ENCODE data around the gene MMP25.
"Not testable (repeated sequence)": the region's sequence is repeated elsewhere in the genome, so short reads cannot be mapped to it uniquely, and the experiment has no call there.

MMP25 gene

DNA sequence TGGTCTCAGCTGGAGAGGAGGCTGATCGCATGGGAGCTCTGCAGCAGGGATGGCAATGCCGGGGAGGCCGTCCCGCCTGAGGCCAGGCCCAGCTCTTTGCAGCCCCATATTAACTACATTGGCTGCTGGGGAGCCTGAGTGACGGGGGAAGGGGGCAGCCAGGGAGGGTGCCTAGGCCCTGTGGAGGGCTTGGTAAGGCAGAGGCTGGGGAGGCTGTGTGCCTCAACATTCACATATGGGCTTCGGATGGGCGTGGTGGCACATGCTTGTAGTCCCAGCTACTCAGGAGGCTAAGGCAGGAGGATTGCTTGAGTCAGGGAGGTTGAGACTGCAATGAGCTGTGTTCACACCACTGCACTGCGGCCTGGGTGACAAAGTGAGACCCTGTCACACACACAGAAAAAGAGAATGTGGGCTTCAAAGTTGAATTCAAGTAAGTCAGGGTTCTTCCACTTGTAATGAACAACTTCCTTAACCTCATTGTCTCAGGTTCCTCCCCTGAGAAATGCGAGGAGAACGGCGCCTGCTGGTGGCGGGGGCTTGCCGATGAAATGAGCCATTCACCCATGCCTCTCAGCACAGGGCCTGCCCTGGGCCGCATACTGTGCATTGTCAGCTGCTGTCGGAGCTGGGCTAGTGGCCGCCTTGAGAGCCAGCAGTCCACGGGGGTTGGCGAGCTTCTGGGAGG, 26.4 kb downstream of the MMP25 start:
- not testable (repeated sequence) for DNase-seq (ENCODE audit: low read depth)

DNA sequence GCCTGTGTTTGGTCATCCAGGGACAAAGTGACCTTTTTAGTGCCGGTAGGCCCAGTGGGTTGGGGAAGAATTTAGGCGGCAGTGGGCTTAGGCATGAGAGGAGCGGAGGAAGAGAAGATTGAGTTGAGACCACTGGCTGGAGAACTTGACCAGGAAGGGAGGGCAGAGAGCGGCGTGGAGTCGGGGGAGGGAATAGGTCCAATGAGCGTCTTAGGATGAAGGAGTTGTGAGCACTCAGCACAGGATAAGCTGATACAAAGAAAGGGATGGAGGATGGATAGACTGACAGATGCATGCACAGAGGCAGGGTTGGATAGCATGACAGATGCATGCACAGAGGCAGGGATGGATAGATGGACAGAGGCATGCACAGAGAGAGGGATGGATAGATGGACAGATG, 27.1 kb downstream of the MMP25 start:
- no peak for DNase-seq (ENCODE audit: low read depth)

DNA sequence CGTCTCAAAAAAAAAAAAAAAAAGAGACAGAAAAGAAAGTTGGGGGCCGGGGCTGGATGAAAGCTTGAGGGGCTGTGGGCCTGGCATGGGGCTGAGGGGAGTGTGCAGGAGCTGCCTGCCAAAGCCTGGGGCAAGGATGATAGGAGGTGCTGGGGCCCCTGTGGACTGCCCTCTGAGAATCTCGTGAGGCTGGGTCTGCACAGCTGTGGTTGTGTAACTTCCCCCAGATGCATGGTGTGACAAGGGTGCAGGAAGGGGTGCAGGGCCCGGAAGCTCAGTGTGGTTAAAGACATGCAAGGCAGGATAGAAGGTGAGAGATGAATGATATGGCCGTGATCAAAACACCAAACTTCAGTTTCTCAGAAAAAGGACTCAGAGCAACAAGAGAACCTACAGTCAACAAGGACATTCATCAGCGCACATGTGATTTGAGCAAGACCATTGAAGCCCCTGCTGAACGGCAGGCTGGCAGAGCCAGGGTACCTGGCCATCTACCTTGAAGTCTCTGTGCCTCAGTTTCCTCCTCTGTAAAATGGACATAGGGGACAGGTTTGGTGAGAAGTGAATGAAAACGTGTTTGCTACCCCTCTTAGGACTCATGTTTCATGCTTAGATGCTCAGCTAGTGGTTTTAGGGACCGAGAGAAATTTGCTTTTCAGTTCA, 28.6 kb downstream of the MMP25 start:
- DNase-seq (ENCODE audit: low read depth) = no peak

DNA sequence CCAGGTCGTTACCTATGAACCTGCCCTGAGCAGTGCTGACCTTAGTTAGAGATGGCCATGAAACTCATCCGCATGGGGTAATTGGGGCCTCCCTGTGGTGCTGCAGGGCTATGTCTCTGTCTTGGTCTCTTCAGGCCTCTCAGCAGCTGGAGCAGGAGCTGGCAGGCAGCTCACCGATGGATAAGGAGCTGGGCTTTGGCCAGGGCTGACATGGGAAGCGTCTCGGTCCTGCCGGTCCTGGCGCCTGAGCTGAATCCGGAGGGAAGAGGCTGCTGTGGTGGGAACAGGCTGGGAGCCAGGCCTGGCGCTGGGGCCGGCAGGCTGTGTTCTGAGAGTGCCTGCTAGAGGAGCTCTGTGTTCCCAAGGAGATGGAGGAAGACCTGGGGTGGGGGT, 29.2 kb downstream of the MMP25 start:
- DNase-seq (ENCODE audit: low read depth) = no peak

DNA sequence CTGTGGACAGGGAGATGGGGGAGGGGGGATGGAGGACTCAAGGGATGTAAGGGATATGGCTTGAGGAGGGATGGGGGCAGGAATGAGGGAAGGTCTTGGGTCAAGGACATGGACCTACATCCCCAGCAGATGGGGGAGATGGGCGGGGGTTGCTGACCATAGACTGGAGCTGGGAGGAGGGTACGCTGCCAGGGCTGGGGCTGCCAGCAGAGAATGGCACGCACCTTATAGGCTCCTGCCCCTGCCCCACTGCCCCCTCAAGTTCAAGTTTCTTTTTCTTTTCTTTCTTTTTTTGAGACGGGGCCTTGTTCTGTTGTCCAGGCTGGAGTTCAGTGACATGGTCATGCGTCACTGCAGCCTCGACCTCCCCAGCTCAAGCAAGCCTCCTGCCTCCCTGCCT, 29.6 kb downstream of the MMP25 start:
- not testable (repeated sequence) for DNase-seq (ENCODE audit: low read depth)

DNA sequence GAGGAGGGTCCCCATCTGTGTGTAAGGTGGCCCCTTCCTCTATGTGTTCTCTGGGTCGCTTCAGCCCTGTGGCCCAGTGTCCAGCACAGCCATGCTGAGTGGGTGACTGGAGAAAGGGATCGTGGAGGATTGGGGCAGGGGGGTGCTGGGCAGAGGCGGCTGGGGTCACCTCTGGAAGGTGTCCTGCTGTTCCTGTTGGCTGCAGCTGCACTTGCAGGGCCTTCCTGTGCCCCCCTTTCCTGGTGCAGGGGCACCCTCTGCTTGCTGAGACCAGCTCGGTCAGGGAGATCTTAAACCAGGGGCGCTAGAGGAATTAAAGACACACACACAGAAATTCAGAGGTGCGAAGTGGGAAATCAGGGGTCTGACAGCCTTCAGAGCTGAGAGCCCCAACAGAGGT, 30.2 kb downstream of the MMP25 start:
- DNase-seq (ENCODE audit: low read depth) = no peak

DNA sequence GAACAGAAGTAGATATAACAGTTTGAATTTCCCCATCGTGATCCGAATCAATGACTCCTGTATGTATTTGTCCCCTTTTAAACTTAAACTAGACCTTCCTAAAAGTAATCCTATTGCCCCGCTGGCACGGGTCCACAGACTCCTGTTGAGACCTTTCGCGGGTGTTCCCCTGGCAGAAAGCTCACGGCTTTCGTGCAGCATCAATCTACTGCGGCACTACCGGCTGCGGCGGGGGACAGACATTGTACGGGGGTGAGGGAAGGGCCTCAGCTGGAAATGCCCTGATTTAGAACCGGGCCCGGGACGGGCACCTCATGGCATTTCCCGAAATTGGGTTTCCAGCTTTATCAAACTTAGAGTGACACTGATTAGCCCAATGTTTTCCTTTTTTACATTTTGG, 33.7 kb downstream of the MMP25 start:
- no peak for DNase-seq (ENCODE audit: low read depth)

DNA sequence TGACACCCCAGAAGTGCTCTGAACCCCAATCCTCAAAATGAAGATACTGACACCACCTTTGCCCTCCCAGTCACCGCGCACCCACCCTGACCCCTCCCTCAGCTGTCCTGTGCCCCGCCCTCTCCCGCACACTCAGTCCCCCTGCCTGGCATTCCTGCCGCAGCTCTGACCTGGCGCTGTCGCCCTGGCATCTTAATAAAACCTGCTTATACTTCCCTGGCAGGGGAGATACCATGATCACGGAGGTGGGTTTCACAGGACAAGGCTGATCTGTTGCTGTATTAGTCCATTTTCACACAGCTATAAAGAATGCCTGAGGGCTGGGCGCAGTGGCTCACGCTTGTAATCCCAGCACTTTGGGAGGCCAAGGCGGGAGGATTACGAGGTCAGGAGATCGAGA, 35.6 kb downstream of the MMP25 start:
- not testable (repeated sequence) for DNase-seq (ENCODE audit: low read depth)

DNA sequence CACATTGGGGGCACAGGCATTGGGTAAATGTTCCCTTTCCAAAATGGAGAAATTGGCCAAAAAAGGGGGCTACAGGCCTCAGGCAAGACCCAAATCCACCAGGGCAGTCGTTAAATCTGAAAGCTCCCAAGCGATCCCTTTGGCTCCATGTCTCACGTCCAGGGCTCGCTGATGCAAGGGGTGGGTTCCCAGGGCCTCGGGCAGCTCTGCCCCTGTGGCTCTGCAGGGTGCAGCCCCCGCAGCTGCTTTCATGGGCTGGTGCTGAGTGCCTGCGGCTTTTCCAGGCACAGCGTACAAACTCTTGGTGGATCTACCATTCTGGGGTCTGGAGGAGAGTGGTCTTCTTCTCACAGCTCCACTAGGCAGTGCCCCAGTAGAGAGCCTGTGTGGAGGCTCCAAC, 37.0 kb downstream of the MMP25 start:
- DNase-seq (ENCODE audit: low read depth) = not testable (repeated sequence)

DNA sequence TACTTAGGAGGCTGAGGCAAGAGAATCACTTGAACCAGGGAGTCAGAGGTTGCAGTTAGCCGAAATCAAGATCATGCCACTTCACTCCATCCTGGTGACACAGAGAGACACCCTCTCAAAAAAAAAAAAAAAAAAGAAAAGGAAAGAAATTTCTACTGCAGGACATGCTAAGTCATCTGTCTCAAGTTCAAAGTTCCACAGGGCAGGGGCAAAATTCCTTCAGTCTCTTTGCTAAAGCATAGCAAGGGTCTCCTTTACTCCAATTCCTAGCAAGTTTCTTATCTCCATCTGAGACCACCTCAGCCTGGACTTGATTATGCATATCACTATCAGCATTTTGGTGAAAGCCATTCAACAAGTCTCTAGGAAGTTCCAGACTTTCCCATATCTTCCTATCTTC, 38.1 kb downstream of the MMP25 start:
- DNase-seq (ENCODE audit: low read depth) = no peak

DNA sequence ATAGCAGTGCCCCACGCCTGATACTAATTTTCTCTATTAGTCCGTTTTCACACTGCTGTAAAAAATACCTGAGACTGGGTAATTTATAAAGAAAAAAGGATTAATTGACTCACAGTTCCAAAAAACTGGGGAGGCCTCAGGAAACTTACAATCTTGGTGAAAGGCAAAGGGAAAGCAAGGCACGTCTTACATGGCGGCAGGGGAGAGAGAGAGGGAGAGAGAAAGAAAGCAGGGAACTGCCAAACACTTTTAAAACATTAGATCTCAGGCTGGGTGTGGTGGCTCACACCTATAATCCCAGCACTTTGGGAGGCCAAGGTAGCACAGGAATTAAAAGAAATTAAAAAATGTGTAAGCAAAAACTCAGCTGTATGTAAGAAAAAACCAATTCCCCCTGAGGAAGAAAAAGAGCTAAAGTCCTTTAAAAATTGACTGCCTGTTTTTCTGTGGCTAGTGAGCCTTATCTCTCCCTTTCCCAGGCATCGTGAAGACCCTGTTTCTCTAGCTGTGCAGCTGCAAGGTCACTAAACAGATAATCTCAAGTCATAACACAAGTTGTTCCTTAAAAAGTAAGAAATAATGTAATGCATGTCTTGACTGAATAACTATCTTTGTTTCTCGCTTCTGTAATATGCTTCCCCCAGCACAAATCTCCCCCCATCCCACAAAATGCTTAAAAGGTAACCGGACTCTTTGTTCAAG, 38.8 kb downstream of the MMP25 start:
- DNase-seq (ENCODE audit: low read depth) = no peak

DNA sequence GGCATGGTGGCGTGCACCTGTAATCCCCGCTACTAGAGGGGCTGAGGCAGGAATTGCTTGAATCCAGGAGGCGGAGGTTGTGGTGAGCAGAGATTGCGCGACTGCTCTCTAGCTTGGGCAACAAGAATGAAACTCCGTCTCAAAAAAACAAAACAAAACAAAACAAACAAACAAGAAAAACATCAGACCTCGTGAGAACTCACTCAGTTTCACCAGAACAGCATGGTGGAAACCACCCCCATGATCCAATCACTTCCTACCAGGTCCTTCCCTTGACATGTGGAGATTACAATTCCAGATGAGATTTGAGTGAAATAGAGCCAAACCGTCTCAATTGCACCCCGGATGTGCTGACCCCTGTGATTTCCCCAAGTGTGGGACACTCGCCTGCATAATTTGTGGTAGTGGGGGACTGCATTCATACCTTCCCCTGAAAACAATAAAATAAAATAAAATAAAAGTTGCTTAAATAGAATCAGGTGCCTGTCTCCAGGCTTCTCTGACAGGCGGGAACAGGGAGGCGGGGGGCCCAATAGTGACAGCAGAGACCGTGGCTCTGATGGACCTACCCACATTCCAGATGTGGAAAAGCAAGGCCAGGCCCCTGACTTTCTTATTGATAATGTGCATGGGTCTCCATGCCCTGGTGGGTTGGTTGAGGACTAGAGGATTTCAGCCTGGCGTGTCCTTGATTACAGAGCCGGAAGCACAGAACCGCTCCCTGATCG, 39.7 kb downstream of the MMP25 start:
- no peak for DNase-seq (ENCODE audit: low read depth)

DNA sequence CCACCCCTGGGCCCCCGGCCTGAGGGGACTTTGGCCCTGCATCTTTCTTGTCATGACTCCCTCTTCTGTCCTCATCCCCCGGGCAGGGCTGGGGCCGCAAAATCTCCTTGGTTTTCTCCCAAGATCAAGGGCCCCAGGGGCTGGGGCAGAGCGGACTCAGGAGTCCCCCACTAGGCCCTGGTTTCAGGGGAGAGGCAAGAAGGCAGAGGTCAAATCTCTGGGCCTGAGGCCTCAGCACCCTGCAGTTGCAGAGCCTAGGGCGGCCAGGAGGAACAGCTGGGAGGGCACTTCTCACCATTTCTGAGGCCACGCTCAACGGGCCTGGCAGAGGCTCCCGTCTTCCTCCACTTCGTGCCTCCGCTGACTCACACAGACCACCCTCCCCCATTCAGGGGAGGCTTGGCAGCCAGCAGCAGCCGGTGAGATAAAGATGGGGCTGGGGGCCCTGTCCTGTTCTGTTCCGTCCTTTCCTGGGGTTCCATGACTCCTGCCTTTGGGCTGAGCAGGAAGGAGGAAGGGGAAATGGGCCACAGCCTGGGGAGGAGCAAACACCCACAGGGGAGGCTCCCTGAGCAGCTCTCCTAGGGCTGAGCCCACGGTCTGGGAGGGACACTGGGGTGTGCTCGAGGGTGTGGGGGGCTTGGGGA, 40.4 kb downstream of the MMP25 start:
- no peak for DNase-seq (ENCODE audit: low read depth)

DNA sequence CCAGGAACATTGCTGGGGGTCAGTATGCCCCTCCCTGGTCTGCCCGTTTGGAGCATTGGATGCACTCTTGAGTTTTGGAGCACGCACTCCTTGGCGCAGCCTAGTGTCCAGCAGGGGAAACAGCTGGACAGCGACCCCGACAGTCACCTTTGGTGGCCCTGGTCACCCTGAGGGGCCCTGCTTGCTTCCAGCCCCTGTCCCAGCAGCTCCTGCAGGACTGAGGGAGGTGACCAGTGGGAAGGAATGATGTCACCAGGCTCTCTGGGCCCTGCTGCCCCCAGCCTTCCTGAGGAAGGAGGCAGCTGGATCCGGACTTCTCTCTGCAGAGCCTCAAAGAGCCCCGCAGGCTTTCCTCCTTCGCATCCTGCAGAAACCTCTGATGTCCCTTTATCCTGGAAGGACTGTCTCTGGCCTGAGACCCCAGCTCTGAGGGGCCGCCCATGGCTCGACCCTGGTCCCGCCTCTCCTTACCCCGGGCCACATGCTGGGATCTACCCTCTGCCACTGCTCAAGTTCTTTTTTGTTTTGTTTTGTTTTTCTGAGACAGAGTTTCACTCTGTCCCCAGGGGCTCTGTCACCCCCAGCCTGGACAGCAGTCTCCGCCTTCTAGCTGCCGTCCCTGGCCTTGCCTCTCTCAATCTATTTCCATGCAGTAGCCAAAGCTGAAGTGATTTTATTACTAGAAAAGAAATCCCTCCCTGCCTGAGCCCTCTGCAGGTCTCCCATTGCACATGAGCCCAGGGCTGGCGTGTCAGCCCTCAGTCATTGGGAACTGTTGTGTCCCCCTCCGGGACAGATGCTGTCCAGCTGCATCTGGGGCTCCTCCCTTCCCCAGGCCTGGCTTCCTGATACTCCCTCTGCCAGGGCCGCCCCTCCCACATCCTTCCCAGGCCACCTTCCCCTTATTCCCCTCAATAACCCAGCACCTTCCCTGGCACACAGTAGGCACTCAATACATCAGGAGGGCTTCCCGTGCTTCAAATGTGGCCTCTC, 41.2 kb downstream of the MMP25 start:
- DNase-seq (ENCODE audit: low read depth) = no peak

DNA sequence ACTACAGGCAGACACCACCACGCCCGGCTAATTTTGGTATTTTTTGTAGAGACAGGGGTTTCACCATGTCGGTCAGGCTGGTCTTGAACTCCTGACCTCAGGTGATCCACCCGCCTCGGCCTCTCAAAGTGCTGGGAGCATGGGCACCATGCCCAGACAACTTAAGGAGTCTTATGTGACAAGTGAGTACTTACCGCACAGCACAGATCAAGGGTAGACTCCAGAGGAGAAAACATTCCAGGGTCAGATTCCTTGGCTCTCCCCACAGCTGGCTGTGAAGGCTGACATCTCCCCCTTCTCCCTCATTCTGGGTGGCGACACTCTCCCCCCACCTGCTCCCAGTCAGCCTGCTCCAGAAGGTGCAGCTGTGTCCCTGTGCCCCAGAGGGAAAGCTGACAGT, 42.1 kb downstream of the MMP25 start:
- no peak for DNase-seq (ENCODE audit: low read depth)

DNA sequence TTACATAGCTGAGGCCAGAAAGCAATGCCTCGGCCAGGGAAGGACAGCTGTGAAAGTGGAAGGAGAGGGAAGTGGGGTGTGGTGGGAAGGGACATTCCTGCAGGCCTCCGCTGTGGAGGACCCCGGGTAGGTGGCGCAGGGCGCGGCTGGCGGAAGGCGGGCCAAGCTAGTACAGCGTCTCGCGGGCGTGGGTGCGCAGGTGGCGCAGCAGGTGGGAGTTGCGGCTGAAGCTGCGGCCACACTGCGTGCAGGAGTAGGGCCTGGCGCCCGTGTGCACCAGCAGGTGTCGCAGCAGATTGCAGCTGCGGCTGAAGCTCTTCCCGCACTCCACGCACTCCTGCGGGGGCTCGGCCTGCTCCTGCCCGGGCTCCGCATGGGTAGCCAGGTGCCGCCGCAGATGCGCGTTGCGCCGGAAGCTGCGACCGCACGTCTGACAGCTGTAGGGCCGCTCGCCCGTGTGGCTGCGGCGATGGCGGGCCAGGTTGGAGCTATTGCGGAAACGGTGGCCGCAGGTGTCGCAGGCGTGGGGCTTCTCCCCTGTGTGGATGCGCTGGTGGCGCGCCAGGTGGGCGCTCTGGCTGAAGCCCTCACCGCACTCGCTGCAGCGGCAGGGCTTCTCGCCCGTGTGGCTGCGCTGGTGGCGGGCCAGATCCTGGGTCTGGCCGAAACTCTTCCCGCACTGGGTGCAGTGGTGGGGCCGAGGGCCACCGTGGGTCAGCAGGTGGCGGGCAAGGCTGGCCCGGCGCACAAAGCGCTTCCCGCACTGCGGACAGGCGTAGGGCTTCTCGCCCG, 42.8 kb downstream of the MMP25 start:
- no peak for DNase-seq (ENCODE audit: low read depth)

DNA sequence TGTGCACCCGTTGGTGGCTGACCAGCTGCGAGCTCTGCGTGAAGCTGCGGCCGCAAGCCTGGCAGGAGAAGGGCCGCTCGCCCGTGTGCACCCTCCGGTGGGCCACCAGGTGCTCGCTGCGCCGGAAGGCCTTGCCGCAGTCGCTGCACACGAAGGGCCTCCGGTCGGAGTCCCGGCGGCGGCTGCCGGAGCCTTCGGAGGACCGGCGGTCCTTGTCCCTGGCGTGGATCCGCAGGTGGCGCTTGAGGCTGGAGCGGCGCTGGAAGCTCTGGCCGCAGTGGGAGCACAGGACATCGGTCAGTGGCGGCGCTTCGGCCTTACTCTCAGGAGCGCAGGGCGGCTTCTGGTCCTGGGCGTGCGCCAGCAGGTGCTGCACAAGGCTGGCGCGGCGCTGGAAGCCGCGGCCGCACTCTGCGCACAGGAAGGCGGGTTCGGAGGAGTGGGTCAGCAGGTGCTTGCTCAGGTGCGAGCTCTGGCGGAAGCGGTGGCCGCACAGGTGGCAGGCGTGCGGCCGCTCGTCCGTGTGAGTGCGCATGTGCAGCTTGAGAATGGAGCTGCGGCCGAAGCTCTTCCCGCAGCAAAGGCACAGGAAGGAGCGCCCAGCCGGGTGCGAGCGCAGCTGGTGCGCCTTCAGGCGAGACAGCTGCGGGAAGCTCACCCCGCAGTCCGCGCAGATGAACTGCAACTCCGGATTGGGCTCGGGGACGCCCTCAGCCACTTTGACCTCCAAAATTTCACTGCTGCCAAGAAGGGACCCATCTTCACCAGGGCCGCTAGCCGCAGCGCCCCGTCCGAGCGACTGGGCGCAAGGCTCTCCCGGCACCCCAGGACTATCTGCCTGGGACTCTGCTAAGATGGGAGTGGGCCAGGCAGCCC, 43.6 kb downstream of the MMP25 start:
- DNase-seq (ENCODE audit: low read depth) = no peak

DNA sequence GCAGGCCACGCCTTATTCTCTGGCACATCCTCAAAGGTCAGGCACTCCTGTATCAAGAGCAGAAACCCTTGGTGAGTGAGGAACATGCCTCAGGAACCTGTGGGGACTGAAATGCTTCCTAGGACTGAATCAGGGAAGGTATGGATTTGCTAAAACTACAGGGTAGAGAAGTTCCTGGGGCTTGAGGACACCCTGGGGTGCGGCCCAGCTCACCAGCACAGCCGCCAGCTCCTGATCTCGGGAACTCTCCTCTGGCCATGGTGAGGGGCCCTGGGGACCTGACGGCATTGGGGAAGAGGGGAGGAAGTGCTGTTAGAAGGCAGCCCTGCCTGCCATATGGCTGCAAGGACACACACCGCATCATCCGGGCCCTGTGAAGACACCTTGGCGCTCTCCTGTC, 45.2 kb downstream of the MMP25 start:
- no peak for DNase-seq (ENCODE audit: low read depth)

DNA sequence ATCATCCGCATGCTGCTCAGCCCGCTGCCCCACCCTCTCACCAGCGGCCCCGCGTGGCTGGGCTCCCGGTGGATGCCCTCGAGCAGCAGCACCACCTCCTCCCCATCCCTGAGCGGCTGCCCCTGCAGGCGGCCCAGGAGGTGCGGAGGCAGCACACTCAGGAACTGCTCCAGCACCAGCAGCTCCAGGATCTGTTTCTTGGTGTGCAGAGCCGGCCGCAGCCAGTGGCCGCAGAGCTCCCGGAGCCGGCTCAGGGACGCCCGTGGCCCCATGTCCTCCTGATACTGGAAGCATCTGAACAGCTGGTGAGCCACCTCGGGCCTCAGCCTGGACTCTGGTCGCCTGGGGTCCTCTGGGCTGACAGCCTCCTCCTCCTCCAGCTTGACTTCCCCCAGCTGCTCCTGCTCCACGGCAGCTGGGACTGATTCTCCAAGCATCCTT, 46.2 kb downstream of the MMP25 start:
- DNase-seq (ENCODE audit: low read depth) = no peak
